SK-N-SH treated with all-trans-retinoic acid at 6 μM for 48 hours (cell line): ENCODE measurements around the gene INTS15.

ENCODE experiments used
- ATAC-seq: fragments of 200-7000 bp; cut with Tn5 transposase; 3 replicates; pipeline ENCODE4 v1.9.1; 2020; ENCODE audit warnings: mild to moderate bottlenecking, moderate library complexity
- ARNTL ChIP-seq: fragments of 450-650 bp; formaldehyde crosslinking; IDR thresholded peaks from 2 replicates; pipeline ENCODE4 v1.5.0; 2020; ENCODE audit warnings: low read depth, mild to moderate bottlenecking, moderate library complexity, borderline replicate concordance
- BACH2 ChIP-seq: fragments of 250-450 bp; sonication (Bioruptor Pico); IDR thresholded peaks from 2 replicates; pipeline ENCODE4 v1.9.0; 2021; ENCODE audit warnings: mild to moderate bottlenecking, borderline replicate concordance
- CSDC2 ChIP-seq: fragments of 250-450 bp; sonication (Bioruptor Pico); IDR thresholded peaks from 2 replicates; pipeline ENCODE4 v1.5.0; 2020; ENCODE audit warnings: mild to moderate bottlenecking, moderate library complexity
- ESRRG ChIP-seq: fragments of 250-450 bp; sonication (Bioruptor Pico); IDR thresholded peaks from 2 replicates; pipeline ENCODE4 v1.6.1; 2021; ENCODE audit warnings: mild to moderate bottlenecking
- GLIS3 ChIP-seq: fragments of 250-450 bp; sonication (Bioruptor Pico); IDR thresholded peaks from 2 replicates; pipeline ENCODE4 v1.5.0; 2020; ENCODE audit warnings: mild to moderate bottlenecking, moderate library complexity
- ISL1 ChIP-seq: fragments of 250-450 bp; sonication (Bioruptor Pico); IDR thresholded peaks from 2 replicates; pipeline ENCODE4 v2.1.2; 2022; ENCODE audit warnings: mild to moderate bottlenecking, moderate library complexity
- PATZ1 ChIP-seq: fragments of 250-450 bp; sonication (Bioruptor Pico); IDR thresholded peaks from 2 replicates; pipeline ENCODE4 v1.8.0; 2020; ENCODE audit warnings: mild to moderate bottlenecking, moderate library complexity, borderline replicate concordance
- RARB ChIP-seq: fragments of 250-450 bp; sonication (Bioruptor Pico); IDR thresholded peaks from 2 replicates; pipeline ENCODE4 v1.8.0; 2021; ENCODE audit warnings: mild to moderate bottlenecking, moderate library complexity
- SNAI2 ChIP-seq: fragments of 250-450 bp; sonication (Bioruptor Pico); IDR thresholded peaks from 2 replicates; pipeline ENCODE4 v1.5.0; 2020; ENCODE audit warnings: mild to moderate bottlenecking, moderate library complexity
- TCF4 ChIP-seq: fragments of 250-450 bp; sonication (Bioruptor Pico); IDR thresholded peaks from 2 replicates; pipeline ENCODE4 v1.8.0; 2021; ENCODE audit warnings: mild to moderate bottlenecking, moderate library complexity, borderline replicate concordance
- TSHZ2 ChIP-seq: fragments of 250-450 bp; sonication (Bioruptor Pico); IDR thresholded peaks from 2 replicates; pipeline ENCODE4 v1.5.0; 2020; ENCODE audit warnings: mild to moderate bottlenecking, moderate library complexity
- ZC3H10 ChIP-seq: fragments of 250-450 bp; sonication (Bioruptor Pico); IDR thresholded peaks from 2 replicates; pipeline ENCODE4 v1.5.1; 2021; ENCODE audit warnings: mild to moderate bottlenecking, moderate library complexity
- ZFP3 ChIP-seq: fragments of 250-450 bp; sonication (Bioruptor Pico); IDR thresholded peaks from 2 replicates; pipeline ENCODE4 v1.5.0; 2020; ENCODE audit warnings: mild to moderate bottlenecking, moderate library complexity
- ZFP30 ChIP-seq: fragments of 450-650 bp; formaldehyde crosslinking; IDR thresholded peaks from 2 replicates; pipeline ENCODE4 v1.5.0; 2022; ENCODE audit warnings: mild to moderate bottlenecking, moderate library complexity
- ZNF8 ChIP-seq: fragments of 450-650 bp; formaldehyde crosslinking; IDR thresholded peaks from 2 replicates; pipeline ENCODE4 v1.5.0; 2020; ENCODE audit warnings: mild to moderate bottlenecking, moderate library complexity
- TF ChIP-seq, protein P1 (sequence below): fragments of 250-450 bp; sonication (Bioruptor Pico); IDR thresholded peaks from 2 replicates; pipeline ENCODE4 v1.5.1; 2021; ENCODE audit warnings: mild to moderate bottlenecking, moderate library complexity
- TF ChIP-seq, protein P2 (sequence below): fragments of 250-450 bp; sonication (Bioruptor Pico); IDR thresholded peaks from 2 replicates; pipeline ENCODE4 v1.8.0; 2021; ENCODE audit warnings: low read depth, mild to moderate bottlenecking, moderate library complexity, borderline replicate concordance
- TF ChIP-seq, protein P3 (sequence below): fragments of 250-450 bp; sonication (Bioruptor Pico); IDR thresholded peaks from 2 replicates; pipeline ENCODE4 v1.5.1; 2020; ENCODE audit warnings: low read depth, mild to moderate bottlenecking, moderate library complexity

The INTS15 gene

DNA sequence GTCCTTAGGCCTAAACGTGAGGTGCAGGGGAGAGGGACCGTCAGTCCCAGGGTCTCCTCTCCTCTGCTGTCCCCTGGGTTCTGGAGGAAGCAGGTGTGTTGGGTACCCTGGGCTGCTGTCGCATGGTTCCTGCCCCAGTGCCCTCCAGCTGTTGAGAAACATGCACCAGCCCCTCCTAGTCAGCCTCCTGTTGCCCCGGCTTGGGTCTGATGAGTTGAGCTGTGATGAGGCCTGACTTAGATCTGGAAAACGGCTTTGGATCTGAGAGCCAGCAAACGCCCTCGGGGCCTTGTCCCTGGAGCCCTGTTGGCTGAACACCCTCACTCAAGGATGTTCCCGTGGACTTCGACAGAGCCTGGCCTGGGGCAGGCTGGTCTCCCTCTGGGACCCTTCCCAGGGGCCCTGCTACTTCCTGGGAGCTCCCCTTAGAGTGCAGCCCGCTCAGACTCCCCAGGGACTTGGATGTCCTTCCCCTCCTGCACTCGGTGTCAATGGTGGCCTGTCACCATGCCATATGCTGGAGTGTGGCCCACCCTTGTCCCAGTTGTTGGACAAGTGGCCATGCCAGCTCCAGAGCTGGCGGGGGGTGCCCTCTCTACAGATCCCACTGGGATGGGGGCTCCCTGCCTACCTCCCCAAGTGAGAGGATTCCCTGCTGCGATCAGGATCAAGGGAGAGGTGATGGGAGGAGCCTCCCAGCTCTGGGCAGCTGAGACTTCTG is 59.6 kb downstream of the INTS15 start:
- TF ChIP-seq ZFP3 (CRISPR knock-in tag) (no peak), BACH2 (CRISPR knock-in tag) (no peak), ESRRG (CRISPR knock-in tag) (no peak), ZFP30 (no peak), ARNTL (CRISPR knock-in tag) (no peak), ISL1 (CRISPR knock-in tag) (no peak), GLIS3 (CRISPR knock-in tag) (no peak), PATZ1 (CRISPR knock-in tag) (no peak), TCF4 (CRISPR knock-in tag) (no peak), TSHZ2 (CRISPR knock-in tag) (no peak), CSDC2 (CRISPR knock-in tag) (no peak), ZC3H10 (CRISPR knock-in tag) (no peak), RARB (CRISPR knock-in tag) (no peak), ZNF8 (no peak)
- TF ChIP-seq, protein P1, sequence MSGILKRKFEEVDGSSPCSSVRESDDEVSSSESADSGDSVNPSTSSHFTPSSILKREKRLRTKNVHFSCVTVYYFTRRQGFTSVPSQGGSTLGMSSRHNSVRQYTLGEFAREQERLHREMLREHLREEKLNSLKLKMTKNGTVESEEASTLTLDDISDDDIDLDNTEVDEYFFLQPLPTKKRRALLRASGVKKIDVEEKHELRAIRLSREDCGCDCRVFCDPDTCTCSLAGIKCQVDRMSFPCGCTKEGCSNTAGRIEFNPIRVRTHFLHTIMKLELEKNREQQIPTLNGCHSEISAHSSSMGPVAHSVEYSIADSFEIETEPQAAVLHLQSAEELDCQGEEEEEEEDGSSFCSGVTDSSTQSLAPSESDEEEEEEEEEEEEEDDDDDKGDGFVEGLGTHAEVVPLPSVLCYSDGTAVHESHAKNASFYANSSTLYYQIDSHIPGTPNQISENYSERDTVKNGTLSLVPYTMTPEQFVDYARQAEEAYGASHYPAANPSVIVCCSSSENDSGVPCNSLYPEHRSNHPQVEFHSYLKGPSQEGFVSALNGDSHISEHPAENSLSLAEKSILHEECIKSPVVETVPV: no peak
- TF ChIP-seq, protein P2, sequence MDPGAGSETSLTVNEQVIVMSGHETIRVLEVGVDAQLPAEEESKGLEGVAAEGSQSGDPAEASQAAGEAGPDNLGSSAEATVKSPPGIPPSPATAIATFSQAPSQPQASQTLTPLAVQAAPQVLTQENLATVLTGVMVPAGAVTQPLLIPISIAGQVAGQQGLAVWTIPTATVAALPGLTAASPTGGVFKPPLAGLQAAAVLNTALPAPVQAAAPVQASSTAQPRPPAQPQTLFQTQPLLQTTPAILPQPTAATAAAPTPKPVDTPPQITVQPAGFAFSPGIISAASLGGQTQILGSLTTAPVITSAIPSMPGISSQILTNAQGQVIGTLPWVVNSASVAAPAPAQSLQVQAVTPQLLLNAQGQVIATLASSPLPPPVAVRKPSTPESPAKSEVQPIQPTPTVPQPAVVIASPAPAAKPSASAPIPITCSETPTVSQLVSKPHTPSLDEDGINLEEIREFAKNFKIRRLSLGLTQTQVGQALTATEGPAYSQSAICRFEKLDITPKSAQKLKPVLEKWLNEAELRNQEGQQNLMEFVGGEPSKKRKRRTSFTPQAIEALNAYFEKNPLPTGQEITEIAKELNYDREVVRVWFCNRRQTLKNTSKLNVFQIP (CRISPR knock-in tag): no peak
- TF ChIP-seq, protein P3, sequence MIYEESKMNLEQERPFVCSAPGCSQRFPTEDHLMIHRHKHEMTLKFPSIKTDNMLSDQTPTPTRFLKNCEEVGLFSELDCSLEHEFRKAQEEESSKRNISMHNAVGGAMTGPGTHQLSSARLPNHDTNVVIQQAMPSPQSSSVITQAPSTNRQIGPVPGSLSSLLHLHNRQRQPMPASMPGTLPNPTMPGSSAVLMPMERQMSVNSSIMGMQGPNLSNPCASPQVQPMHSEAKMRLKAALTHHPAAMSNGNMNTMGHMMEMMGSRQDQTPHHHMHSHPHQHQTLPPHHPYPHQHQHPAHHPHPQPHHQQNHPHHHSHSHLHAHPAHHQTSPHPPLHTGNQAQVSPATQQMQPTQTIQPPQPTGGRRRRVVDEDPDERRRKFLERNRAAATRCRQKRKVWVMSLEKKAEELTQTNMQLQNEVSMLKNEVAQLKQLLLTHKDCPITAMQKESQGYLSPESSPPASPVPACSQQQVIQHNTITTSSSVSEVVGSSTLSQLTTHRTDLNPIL: no peak
- ATAC-seq: no peak

GRCh38 chr7:6650086-6650485 is 60.3 kb downstream of the INTS15 start:
- ATAC-seq: no peak
- TF ChIP-seq CSDC2 (CRISPR knock-in tag) (no peak), ZNF8 (no peak), SNAI2 (CRISPR knock-in tag) (no peak), PATZ1 (CRISPR knock-in tag) (no peak), BACH2 (CRISPR knock-in tag) (no peak), ARNTL (CRISPR knock-in tag) (no peak), ISL1 (CRISPR knock-in tag) (no peak), ZFP3 (CRISPR knock-in tag) (no peak), ZC3H10 (CRISPR knock-in tag) (no peak), RARB (CRISPR knock-in tag) (no peak)
- TF ChIP-seq, protein P3: no peak
- TF ChIP-seq, protein P2 (CRISPR knock-in tag): no peak
- TF ChIP-seq, all 23 proteins: peak for 0
